Left ventricle myocardium superior (tissue), 1 donor: Measurements from ENCODE around the gene CLDND1. TPM values are rescaled to one million over a fixed set of nuclear protein-coding genes. Genes with fewer than 3 reads are reported as not detected.
"Not testable (repeated sequence)": the region's sequence is repeated elsewhere in the genome, so short reads cannot be mapped to it uniquely, and the experiment has no call there.

Experiments
- ATAC-seq: fragments of 200-7000 bp; cut with Tn5 transposase; one replicate; pipeline ENCODE4 v1.9.1; 2020; ENCODE audit warnings: mild to moderate bottlenecking, moderate library complexity
- DNase-seq: peaks from one replicate; pipeline ENCODE4 v3.0.0-alpha.2; 2020
- intact Hi-C: fragments of 100-400 bp; cut with micrococcal nuclease; formaldehyde crosslinking; loops from one replicate; pipeline ENCODE4 v1.11.0; 2022
- long read RNA-seq: library from polyadenylated mRNA; unstranded; transcript quantifications from one replicate; pipeline ENCODE4 v2.0.0, GENCODE V29; 2021
- total RNA-seq: library from RNA; stranded (reverse); fragmentation: NEBNext Ultra II Directional; extraction: Animal tissue kit (Norgen Biotek cat#: 25700); gene quantifications from one replicate; pipeline ENCODE4 v1.2.1, GENCODE V29; 2021
- donor health status: DM: no; HTN: yes; CAD: no; lungs with severe emphysema.

The CLDND1 gene
- 75.6 TPM for total RNA-seq
- long read RNA-seq, transcript CLDND1-201 (5 exons, 2,161 nt), result major isoform, 14 of 35 reads
- long read RNA-seq, partial matches to known transcripts, result 1 of 35 reads
- long read RNA-seq, other reads (novel, unspliced or antisense), result 17 of 35 reads

DNA sequence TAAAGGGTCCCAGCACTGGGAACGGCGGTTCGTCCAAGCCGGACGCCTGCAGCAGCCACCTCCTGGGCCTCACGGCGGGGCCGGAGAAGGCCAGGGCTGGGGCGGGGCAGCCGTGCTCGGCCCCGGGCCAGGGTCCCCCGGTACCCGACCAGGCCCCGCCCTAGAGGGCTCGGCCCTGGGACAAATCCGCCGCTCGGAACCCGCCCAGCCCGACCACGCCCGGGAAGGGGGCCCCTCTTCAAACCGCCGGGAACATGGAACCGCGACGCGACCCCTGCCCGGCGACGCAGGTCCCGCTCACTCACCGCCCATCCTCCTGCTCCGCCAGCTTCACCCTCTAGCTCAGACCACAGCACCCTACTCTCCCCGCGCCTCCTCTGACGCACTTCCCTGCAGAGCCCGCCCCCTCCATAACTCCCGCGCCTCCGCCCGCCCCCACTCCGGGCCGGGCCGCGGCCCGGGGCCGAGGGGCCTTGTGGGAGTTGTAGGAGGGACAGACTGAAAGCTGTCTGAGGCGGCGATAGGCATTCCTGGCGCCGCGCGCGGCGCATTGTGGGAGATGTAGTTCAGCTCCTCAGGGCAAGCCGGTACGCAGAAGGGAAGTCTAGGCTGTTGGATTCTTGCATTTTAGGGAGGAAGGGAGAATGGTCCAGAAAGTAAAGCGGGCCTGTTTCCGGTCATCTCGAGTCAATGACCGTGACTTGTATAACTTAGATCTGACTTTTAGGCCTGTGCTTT lies at the start of gene CLDND1:
CLDND1 (minus strand) TSS at position 359 of the 738 bp plus-strand sequence. CDS start 1,478 bp downstream, outside the sequence.
- ATAC-seq (peak; percentile 99), DNase-seq (peak; percentile 99)
- intact Hi-C loops, result no loop called here

DNA sequence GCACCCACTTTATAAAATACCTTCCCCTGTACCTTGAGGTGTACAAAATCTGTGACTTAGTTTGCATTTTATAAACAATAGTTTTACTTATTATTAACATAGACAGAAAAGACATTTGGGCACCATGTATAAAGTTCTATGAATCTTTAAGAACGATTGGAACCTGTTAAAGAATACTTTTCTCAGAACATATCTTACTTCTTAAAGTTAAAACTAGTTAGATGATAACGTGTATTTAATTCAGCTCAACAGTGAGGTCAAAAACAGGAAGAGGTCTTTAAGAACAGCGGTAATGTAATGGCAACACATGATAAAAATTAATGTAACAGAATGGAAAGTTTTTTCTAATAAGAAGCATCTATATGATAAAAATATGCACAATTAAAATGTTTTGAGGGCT lies 45.7 kb upstream of the CLDND1 start:
- DNase-seq, result no peak
- no peak for ATAC-seq
- intact Hi-C loops, result no loop called here

GRCh38 chr3:98567666-98568270 lies 45.1 kb upstream of the CLDND1 start:
- DNase-seq (no peak), ATAC-seq (no peak)
- intact Hi-C loops, result no loop called here

GRCh38 chr3:98565843-98566242 lies 43.1 kb upstream of the CLDND1 start:
- DNase-seq (no peak), ATAC-seq (no peak)
- intact Hi-C loops, result no loop called here

GRCh38 chr3:98565237-98565643 lies 42.5 kb upstream of the CLDND1 start:
- ATAC-seq (no peak), DNase-seq (no peak)
- intact Hi-C loops, result no loop called here

GRCh38 chr3:98564282-98565005 lies 41.7 kb upstream of the CLDND1 start:
- intact Hi-C loops, result no loop called here
- DNase-seq, result no peak
- no peak for ATAC-seq

GRCh38 chr3:98563661-98564281 lies 41.1 kb upstream of the CLDND1 start:
- ATAC-seq, result no peak
- no peak for DNase-seq
- intact Hi-C loops, result no loop called here

DNA sequence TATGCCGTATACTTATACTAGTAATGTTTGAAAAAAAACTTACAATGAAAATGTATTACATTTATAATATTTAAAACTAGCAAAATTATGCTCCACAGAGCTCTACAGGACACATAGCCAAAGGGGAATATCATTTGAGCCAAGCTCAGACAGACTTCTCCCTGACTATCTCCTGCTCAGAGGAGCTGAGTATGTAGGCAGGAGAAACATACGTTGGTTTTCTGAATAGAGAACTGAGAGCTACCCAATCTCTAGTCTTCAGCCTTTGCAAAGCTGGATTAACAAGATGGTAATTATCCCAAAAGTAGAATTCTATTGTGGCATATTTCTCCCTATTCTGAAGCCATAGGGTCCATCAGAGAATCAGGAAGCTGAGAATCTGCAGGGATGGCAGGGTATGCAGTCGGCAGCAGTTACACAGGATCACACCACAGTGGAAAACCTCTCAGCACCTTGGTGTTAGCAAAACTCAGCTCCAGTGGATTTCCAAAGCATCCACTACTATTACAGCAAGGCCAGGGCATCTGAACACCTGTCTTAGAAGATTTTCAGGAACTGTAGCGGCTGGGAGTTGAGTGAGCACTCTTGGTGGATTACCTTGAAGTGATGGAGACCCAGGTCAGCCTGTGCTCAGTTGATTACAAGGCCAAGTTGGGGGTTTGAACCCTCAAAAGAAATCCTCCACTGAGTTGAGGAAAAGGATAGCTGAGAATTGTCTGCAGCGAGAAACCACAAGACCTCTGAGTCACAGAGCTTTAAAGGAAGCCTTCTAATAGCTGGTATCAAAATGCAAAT lies 39.2 kb upstream of the CLDND1 start:
- intact Hi-C loops, result no loop called here
- ATAC-seq, result no peak

GRCh38 chr3:98560911-98561310 lies 38.2 kb upstream of the CLDND1 start:
- intact Hi-C loops, result no loop called here
- DNase-seq, result no peak
- no peak for ATAC-seq

More for the DNA sequence above, 39.2 kb upstream of the CLDND1 start:
- DNase-seq, result no peak

DNA sequence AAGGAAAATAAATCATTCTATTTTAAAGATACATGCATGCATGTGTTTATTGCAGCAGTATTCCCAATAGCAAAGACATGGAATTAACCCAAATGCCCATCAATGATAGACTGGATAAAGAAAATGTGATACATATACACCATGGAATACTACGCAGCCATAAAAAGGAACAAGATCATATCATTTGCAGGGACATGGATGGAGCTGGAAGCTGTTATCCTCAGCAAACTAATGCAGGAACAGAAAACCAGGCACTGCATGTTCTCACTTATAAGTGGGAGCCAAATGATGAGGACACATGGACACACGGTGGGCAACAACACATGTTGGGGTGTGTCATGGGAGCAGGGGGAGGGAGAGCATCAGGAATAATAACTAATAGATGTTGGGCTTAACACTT lies 37.1 kb upstream of the CLDND1 start:
- DNase-seq, ATAC-seq, intact Hi-C loops: not testable (repeated sequence)

- ATAC-seq (no peak), DNase-seq (no peak)
- intact Hi-C loops, result no loop called here
Observed at GRCh38 chr3:98558100-98558827, 35.6 kb upstream of the CLDND1 start.

DNA sequence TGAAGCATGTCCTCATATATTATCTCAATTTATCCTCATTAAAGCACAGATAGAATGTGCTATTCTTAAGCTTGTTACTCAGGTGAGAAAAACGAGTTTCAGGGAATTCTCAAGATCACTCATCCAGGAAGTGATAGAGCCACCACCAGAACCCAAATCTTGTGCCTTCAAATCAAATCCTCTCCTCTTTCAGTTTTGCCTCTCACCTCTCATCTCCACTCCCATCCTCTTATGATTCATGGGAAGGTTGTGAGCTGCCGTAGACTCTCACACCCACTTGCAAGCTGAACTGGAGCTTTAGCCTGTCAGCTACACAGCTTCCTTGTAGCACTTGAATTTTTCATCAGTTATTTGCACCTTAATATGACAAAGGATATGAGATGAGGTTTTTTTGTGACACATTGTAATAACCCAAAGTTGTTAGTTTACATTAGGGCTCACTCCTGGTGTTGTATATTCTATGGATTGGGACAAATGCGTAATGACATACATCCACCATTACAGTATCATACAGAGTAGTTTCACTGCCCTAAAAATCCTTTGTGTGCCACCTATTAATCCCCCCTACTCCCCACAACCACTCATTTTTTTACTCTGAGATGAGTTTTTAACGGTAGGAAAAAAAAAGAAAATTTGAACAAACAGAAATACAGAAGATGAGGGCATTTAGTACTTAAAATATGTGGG lies 34.8 kb upstream of the CLDND1 start:
- DNase-seq (no peak), ATAC-seq (no peak)
- intact Hi-C loops, result no loop called here

- ATAC-seq, result no peak
- no peak for DNase-seq
- intact Hi-C loops, result no loop called here
Observed at GRCh38 chr3:98556164-98557130, 33.7 kb upstream of the CLDND1 start.

DNA sequence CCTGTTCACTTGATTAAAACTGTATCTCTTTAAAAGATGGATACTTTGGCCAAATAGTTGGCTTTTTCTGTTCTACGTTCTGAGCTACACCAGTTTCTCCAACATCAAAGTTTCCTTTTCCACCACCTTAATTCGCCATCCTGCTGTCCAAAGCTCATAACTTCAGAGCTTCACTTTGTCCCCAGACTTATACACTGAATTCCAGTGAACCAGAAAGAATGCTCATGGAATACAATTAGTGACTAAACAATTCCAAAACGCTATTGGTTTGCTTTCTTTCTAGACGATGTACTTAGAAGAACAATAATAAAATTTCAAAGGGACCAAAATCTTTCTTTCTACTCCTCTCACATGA lies 32.3 kb upstream of the CLDND1 start:
- intact Hi-C loops, result no loop called here
- ATAC-seq (no peak), DNase-seq (no peak)

GRCh38 chr3:98554580-98554979 lies 31.9 kb upstream of the CLDND1 start:
- no peak for ATAC-seq
- intact Hi-C loops, result no loop called here

GRCh38 chr3:98553753-98554152 lies 31.1 kb upstream of the CLDND1 start:
- intact Hi-C loops, result no loop called here
- DNase-seq (no peak), ATAC-seq (peak; percentile 24)

More at GRCh38 chr3:98554580-98554979, 31.9 kb upstream of the CLDND1 start:
- DNase-seq, result no peak
